ENCODE measurements around the gene FANCC.
"Not testable (repeated sequence)": the region's sequence is repeated elsewhere in the genome, so short reads cannot be mapped to it uniquely, and the experiment has no call there.

FANCC gene

DNA sequence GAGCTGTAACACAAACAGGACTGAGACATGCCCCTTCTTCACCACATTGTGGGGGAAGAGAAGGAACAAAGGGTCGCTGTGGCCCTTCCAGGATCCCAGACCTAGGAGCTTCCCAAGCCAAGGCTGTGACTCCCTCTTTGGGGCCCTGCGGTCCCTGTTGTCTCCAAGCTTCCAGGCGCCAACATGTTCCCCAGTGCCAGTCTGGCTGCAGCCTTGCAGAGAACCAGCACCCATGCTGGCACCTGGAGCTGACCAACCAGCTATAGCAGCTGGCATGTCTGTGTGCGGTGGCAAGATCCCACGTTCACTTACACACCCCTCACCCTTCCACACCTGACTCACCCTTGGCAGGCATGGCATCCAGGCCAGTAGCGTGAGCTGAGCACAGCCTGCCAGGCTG, 20.7 kb upstream of the FANCC start:
- Histone ChIP-seq H3K36me3 (no peaks in the 10 kb centered on the region), H3K27ac (no peak overlapping the region), H3K27me3 (ENCODE audit: insufficient read depth, low read depth, severe bottlenecking) (no peaks in the 10 kb centered on the region), H3K9me3 (ENCODE audit: severe bottlenecking) (peaks cover 25% of the 10 kb centered on the region), H3K4me3 (ENCODE audit: low read depth, low read length) (no peak overlapping the region)
- DNase-seq, result no peak
- TF ChIP-seq, protein P1, sequence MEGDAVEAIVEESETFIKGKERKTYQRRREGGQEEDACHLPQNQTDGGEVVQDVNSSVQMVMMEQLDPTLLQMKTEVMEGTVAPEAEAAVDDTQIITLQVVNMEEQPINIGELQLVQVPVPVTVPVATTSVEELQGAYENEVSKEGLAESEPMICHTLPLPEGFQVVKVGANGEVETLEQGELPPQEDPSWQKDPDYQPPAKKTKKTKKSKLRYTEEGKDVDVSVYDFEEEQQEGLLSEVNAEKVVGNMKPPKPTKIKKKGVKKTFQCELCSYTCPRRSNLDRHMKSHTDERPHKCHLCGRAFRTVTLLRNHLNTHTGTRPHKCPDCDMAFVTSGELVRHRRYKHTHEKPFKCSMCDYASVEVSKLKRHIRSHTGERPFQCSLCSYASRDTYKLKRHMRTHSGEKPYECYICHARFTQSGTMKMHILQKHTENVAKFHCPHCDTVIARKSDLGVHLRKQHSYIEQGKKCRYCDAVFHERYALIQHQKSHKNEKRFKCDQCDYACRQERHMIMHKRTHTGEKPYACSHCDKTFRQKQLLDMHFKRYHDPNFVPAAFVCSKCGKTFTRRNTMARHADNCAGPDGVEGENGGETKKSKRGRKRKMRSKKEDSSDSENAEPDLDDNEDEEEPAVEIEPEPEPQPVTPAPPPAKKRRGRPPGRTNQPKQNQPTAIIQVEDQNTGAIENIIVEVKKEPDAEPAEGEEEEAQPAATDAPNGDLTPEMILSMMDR (IDR thresholded peaks at IDR 0.05; ENCODE audit: low read depth, low read length), result no peak

DNA sequence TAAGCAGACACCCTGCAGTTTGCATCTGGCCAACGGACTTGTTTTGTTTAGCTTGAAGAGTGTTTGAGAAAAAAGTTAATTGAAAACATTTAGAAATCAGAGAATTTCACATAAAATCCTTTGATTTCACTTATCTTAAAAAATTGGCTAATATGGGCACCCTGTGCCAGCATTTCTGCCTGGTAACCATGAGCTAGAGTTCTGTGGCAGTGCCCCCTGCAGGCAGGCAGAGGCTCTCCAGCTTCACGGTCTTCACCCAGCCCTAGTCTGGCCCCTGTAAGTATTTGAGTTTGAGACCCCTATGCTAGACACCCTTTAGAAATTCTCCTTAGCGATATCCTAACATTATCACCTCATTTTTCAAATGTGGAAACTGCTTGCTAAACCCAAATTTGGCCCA, 18.8 kb upstream of the FANCC start:
- Histone ChIP-seq H3K9me3 (ENCODE audit: severe bottlenecking) (peaks cover 25% of the 10 kb centered on the region), H3K36me3 (no peaks in the 10 kb centered on the region), H3K27me3 (ENCODE audit: insufficient read depth, low read depth, severe bottlenecking) (no peaks in the 10 kb centered on the region), H3K4me3 (ENCODE audit: low read depth, low read length) (no peak overlapping the region), H3K27ac (no peak overlapping the region)
- TF ChIP-seq, protein P1 (IDR thresholded peaks at IDR 0.05; ENCODE audit: low read depth, low read length), result peak; percentile 79
- no peak for DNase-seq

DNA sequence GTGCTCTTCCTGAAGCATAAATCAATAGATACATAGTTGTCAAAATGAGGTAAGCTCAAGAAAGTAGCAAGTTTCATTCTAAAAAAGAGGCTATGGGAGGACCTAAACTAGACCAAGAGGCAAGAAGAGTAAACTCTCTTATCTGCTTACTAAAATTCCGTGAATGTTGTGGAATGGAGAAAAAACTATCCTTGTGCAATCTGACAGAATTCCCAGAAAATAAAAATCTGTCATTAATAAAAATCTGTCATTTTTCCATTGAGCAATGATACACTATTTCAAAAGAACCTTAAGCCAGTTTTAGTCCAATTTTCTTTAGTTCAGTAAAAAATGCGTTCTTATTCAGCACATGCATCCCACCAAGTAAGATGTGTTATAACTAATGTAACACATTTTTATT, 15.9 kb upstream of the FANCC start:
- Histone ChIP-seq H3K27me3 (ENCODE audit: insufficient read depth, low read depth, severe bottlenecking) (no peaks in the 10 kb centered on the region), H3K36me3 (no peaks in the 10 kb centered on the region), H3K27ac (no peak overlapping the region), H3K4me3 (ENCODE audit: low read depth, low read length) (no peak overlapping the region), H3K9me3 (ENCODE audit: severe bottlenecking) (peaks cover 33% of the 10 kb centered on the region)
- DNase-seq, result no peak
- TF ChIP-seq, protein P1 (IDR thresholded peaks at IDR 0.05; ENCODE audit: low read depth, low read length), result no peak

DNA sequence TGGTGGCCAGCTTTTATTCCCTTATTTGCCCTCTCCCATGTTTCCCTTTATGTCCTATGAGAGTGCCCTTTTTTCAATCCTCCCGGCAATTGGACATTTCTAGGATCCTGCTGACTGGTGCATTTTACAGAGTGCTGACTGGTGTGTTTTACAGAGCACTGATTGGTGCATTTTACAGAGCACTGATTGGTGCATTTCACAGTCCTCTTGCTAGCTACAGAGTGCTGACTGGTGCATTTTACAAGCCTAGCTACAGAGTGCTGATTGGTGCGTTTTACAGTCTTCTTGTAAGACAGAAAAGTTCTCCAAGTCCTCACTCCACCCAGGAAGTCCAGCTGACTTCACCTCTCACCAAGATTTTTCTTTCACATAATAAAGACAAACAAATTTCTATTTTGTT, 15.4 kb upstream of the FANCC start:
- TF ChIP-seq, protein P1 (IDR thresholded peaks at IDR 0.05; ENCODE audit: low read depth, low read length), result no peak
- Histone ChIP-seq H3K27me3 (ENCODE audit: insufficient read depth, low read depth, severe bottlenecking) (no peaks in the 10 kb centered on the region), H3K36me3 (no peaks in the 10 kb centered on the region), H3K4me3 (ENCODE audit: low read depth, low read length) (no peak overlapping the region), H3K27ac (no peak overlapping the region), H3K9me3 (ENCODE audit: severe bottlenecking) (peaks cover 34% of the 10 kb centered on the region)
- DNase-seq, result no peak

DNA sequence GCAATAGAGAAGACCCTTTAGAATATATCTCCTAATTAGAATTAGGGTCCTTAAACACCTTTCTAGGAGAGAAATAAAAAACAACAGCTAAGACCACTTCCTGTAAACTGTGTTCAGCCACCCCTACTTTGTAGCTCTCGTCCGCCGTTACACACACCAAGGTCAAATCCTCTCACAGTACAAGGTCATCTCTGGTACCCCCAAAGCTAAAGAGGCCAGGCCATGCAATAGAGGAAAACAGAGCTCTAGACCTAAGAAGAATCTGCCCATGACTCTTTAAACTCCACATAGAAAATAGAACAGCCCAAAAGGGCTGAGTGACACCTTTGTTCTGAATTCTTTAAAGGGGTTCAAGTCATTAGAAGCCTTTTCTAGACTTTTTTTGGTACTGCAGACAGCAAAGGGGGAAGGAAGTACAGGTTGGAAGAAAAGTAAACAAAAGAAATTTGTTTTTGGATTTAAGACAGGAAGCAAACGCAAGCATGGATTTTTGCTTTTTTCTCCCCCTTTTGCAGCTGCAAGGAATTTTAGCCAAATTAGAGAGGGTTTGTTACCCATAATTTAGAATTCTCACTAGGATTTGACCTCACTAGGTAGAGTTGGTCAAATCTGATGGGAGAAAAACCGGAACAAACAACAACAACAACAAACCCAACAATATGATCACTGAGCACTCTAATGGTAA, 13.4 kb upstream of the FANCC start:
- peaks cover 28% of the 10 kb centered on the region for H3K9me3 ChIP-seq (ENCODE audit: severe bottlenecking)
- H3K27ac ChIP-seq, result no peak overlapping the region
- TF ChIP-seq, protein P1 (IDR thresholded peaks at IDR 0.05; ENCODE audit: low read depth, low read length), result no peak
- no peak for DNase-seq
- H3K4me3 ChIP-seq (ENCODE audit: low read depth, low read length), result no peak overlapping the region
- H3K27me3 ChIP-seq (ENCODE audit: insufficient read depth, low read depth, severe bottlenecking), result no peaks in the 10 kb centered on the region
- no peaks in the 10 kb centered on the region for H3K36me3 ChIP-seq

DNA sequence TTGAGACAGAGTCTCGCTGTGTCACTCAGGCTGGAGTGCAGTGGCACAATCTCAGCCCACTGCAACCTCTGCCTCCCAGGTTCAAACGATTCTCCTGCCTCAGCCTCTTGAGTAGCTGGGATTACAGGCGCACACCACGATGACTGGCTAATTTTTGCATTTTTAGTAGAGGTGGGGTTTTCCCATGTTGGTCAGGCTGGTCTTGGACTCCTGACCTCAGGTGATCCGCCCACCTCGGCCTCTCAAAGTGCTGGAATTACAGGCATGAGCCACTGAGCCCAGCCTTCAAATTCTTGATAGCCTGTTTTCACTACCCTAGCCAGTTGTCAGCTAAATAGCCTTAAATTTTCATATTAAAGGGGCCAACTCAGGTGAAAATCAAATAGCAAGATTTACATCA, 11.6 kb upstream of the FANCC start:
- H3K27ac ChIP-seq; H3K36me3 ChIP-seq; H3K4me3 ChIP-seq (ENCODE audit: low read depth, low read length); H3K27me3 ChIP-seq (ENCODE audit: insufficient read depth, low read depth, severe bottlenecking); DNase-seq: not testable (repeated sequence)
- peaks cover 34% of the 10 kb centered on the region for H3K9me3 ChIP-seq (ENCODE audit: severe bottlenecking)

Data from WERI-Rb-1 (cell line).